ENCODE results near the gene MPZL2.

GRCh38 chr11:118224511-118225188, 39.4 kb downstream of the MPZL2 start, which contains the start of gene JAML:
- TF ChIP-seq GATA2 (IDR thresholded peaks at IDR 0.05; ENCODE audit: low read depth, low read length) (no peak), GATA3 (IDR thresholded peaks at IDR 0.05; ENCODE audit: low read depth, low read length) (no peak)

Measured in SH-SY5Y (cell line).